ENCODE results near the gene C1orf216.

DNA sequence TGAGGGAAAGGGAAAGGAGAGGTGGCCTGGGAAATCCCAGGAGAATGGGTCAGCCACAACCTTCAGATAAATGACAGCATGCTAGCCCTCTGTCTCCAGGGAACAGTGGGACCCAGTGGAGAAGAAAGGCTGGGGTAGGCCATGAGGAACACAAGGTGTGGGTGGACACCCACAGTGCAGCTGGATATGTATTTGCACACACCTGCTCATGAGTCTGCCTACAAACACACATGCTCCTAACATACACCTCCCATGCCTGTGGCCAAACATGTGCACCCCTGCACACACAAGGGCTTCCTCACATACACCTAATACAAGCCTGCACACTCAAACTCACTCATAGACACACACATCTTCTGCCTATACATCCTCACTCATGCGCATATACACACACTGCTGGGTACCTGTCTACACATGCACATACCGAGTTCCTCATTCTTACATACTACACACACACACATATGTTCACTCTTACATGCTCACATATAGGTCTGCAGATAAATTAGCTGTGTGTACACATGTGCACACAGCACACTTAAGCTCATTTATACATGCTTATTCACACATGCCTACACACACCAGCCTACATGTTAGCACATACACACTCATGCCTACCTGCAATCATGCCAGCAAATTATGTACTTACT lies 3.6 kb downstream of the C1orf216 start:
- TF ChIP-seq, protein P1, sequence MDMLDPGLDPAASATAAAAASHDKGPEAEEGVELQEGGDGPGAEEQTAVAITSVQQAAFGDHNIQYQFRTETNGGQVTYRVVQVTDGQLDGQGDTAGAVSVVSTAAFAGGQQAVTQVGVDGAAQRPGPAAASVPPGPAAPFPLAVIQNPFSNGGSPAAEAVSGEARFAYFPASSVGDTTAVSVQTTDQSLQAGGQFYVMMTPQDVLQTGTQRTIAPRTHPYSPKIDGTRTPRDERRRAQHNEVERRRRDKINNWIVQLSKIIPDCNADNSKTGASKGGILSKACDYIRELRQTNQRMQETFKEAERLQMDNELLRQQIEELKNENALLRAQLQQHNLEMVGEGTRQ (IDR thresholded peaks at IDR 0.05; ENCODE audit: low read depth, low read length), result no peak
- TF ChIP-seq, protein P2, sequence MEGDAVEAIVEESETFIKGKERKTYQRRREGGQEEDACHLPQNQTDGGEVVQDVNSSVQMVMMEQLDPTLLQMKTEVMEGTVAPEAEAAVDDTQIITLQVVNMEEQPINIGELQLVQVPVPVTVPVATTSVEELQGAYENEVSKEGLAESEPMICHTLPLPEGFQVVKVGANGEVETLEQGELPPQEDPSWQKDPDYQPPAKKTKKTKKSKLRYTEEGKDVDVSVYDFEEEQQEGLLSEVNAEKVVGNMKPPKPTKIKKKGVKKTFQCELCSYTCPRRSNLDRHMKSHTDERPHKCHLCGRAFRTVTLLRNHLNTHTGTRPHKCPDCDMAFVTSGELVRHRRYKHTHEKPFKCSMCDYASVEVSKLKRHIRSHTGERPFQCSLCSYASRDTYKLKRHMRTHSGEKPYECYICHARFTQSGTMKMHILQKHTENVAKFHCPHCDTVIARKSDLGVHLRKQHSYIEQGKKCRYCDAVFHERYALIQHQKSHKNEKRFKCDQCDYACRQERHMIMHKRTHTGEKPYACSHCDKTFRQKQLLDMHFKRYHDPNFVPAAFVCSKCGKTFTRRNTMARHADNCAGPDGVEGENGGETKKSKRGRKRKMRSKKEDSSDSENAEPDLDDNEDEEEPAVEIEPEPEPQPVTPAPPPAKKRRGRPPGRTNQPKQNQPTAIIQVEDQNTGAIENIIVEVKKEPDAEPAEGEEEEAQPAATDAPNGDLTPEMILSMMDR (conservative IDR thresholded peaks at IDR 0.05; ENCODE audit: low read depth, low read length), result no peak
- no peak for TF ChIP-seq MAFK (IDR thresholded peaks at IDR 0.05; ENCODE audit: low read depth, low read length)
- TF ChIP-seq POLR2A (IDR thresholded peaks at IDR 0.05; ENCODE audit: low read depth, low read length), result no peak
- no peak for TF ChIP-seq SMC3 (IDR thresholded peaks at IDR 0.05; ENCODE audit: low read depth, low read length)
